Measurements from ENCODE around the gene IVNS1ABP. TPM values are rescaled to one million over a fixed set of nuclear protein-coding genes. Genes with fewer than 3 reads are reported as not detected.

IVNS1ABP gene
- total and polyA plus RNA-seq, 9 of the 15 experiments (the other 6 are each of a cell fraction or from before 2014, with no cell fraction given): 30.6 to 126 (median 77.7) TPM

DNA sequence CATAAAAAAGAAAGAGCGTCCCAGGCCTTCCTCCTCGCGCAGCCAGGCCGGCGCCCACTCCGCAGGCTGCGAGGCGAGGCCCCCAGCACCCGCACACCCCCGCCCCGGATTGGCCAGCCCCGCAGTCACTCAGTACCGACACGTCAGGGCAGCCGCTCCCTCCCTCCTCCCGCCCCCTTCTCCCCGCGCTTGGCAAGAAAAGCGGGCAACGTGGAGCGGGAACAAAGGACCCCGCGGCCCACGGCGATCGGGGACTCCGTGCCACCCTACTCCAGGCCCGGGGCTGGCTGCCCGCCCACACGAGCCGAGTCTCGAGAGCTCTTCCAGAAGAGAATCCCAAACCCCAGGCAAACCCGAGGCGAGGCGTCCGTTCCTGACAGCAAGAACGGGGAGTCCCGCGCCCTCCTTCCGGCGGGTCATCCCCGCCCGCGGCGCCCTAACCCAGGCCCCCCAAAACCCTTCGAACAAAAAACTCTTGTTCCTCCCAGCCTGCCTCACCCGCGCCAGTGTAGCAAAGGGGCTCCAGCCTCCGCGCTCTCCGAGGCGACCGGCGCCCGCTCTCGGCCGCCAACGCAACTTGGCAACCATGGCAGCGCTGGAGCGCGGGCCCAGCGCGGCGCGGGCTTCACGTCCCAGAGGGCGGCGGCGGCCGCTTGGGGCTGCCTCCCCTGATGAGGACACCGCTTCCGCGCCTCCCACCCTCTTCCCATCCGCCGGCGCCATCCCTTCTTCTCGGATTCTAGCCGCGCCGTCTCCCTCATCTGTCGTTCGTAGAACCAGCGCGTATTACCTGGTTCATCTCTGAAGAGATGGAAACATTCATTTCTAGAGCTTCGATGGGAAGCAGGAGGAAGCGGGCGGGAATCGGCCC lies 645 bp downstream of the IVNS1ABP start (continued):
- TF ChIP-seq, protein P1, sequence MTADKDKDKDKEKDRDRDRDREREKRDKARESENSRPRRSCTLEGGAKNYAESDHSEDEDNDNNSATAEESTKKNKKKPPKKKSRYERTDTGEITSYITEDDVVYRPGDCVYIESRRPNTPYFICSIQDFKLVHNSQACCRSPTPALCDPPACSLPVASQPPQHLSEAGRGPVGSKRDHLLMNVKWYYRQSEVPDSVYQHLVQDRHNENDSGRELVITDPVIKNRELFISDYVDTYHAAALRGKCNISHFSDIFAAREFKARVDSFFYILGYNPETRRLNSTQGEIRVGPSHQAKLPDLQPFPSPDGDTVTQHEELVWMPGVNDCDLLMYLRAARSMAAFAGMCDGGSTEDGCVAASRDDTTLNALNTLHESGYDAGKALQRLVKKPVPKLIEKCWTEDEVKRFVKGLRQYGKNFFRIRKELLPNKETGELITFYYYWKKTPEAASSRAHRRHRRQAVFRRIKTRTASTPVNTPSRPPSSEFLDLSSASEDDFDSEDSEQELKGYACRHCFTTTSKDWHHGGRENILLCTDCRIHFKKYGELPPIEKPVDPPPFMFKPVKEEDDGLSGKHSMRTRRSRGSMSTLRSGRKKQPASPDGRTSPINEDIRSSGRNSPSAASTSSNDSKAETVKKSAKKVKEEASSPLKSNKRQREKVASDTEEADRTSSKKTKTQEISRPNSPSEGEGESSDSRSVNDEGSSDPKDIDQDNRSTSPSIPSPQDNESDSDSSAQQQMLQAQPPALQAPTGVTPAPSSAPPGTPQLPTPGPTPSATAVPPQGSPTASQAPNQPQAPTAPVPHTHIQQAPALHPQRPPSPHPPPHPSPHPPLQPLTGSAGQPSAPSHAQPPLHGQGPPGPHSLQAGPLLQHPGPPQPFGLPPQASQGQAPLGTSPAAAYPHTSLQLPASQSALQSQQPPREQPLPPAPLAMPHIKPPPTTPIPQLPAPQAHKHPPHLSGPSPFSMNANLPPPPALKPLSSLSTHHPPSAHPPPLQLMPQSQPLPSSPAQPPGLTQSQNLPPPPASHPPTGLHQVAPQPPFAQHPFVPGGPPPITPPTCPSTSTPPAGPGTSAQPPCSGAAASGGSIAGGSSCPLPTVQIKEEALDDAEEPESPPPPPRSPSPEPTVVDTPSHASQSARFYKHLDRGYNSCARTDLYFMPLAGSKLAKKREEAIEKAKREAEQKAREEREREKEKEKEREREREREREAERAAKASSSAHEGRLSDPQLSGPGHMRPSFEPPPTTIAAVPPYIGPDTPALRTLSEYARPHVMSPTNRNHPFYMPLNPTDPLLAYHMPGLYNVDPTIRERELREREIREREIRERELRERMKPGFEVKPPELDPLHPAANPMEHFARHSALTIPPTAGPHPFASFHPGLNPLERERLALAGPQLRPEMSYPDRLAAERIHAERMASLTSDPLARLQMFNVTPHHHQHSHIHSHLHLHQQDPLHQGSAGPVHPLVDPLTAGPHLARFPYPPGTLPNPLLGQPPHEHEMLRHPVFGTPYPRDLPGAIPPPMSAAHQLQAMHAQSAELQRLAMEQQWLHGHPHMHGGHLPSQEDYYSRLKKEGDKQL (CRISPR knock-in tag; IDR thresholded peaks at IDR 0.05; ENCODE audit: borderline replicate concordance): no peak
- TF ChIP-seq XRCC3 (IDR thresholded peaks at IDR 0.05) (no peak), ERF (CRISPR knock-in tag; IDR thresholded peaks at IDR 0.05) (0 out of 2 replicates have a peak, but pooled peaks have one; percentile 61), TSC22D4 (tag; IDR thresholded peaks at IDR 0.05) (no peak), IRF9 (tag; IDR thresholded peaks at IDR 0.05) (no peak), SMARCA4 (IDR thresholded peaks at IDR 0.05) (no peak), PTRF (tag; IDR thresholded peaks at IDR 0.05) (no peak), NCOA1 (IDR thresholded peaks at IDR 0.05; ENCODE audit: low read depth) (no peak), PCBP2 (IDR thresholded peaks at IDR 0.05; ENCODE audit: low read depth, low read length, poor library complexity, severe bottlenecking) (no peak), RBM25 (IDR thresholded peaks at IDR 0.05; ENCODE audit: low read depth, low read length, severe bottlenecking) (peak; percentile 84), ZNF696 (CRISPR knock-in tag; conservative IDR thresholded peaks at IDR 0.05) (no peak)
- TF ChIP-seq, protein P2, sequence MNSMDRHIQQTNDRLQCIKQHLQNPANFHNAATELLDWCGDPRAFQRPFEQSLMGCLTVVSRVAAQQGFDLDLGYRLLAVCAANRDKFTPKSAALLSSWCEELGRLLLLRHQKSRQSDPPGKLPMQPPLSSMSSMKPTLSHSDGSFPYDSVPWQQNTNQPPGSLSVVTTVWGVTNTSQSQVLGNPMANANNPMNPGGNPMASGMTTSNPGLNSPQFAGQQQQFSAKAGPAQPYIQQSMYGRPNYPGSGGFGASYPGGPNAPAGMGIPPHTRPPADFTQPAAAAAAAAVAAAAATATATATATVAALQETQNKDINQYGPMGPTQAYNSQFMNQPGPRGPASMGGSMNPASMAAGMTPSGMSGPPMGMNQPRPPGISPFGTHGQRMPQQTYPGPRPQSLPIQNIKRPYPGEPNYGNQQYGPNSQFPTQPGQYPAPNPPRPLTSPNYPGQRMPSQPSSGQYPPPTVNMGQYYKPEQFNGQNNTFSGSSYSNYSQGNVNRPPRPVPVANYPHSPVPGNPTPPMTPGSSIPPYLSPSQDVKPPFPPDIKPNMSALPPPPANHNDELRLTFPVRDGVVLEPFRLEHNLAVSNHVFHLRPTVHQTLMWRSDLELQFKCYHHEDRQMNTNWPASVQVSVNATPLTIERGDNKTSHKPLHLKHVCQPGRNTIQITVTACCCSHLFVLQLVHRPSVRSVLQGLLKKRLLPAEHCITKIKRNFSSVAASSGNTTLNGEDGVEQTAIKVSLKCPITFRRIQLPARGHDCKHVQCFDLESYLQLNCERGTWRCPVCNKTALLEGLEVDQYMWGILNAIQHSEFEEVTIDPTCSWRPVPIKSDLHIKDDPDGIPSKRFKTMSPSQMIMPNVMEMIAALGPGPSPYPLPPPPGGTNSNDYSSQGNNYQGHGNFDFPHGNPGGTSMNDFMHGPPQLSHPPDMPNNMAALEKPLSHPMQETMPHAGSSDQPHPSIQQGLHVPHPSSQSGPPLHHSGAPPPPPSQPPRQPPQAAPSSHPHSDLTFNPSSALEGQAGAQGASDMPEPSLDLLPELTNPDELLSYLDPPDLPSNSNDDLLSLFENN (IDR thresholded peaks at IDR 0.05; ENCODE audit: low read depth in 2 of 2, low read length in 2 of 2): no peak; a peak in 1 of 4 replicates
- TF ChIP-seq, protein P3, sequence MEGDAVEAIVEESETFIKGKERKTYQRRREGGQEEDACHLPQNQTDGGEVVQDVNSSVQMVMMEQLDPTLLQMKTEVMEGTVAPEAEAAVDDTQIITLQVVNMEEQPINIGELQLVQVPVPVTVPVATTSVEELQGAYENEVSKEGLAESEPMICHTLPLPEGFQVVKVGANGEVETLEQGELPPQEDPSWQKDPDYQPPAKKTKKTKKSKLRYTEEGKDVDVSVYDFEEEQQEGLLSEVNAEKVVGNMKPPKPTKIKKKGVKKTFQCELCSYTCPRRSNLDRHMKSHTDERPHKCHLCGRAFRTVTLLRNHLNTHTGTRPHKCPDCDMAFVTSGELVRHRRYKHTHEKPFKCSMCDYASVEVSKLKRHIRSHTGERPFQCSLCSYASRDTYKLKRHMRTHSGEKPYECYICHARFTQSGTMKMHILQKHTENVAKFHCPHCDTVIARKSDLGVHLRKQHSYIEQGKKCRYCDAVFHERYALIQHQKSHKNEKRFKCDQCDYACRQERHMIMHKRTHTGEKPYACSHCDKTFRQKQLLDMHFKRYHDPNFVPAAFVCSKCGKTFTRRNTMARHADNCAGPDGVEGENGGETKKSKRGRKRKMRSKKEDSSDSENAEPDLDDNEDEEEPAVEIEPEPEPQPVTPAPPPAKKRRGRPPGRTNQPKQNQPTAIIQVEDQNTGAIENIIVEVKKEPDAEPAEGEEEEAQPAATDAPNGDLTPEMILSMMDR (IDR thresholded peaks at IDR 0.05 in 2 of 3, conservative IDR thresholded peaks at IDR 0.05 in 1 of 3; ENCODE audit: insufficient read depth in 2 of 3, low read depth in 1 of 3, low read length in 3 of 3): 0 out of 6 replicates have a peak, but pooled peaks of 1 of the 3 experiments have one; percentile 23
